ENCODE data around the gene FMO2. TPM values are rescaled to one million over a fixed set of nuclear protein-coding genes. Genes with fewer than 3 reads are reported as not detected.

Gene FMO2
- polyA plus RNA-seq, 2 donors = 50.5 to 95.4 TPM

GRCh38 chr1:171213559-171214454 is 28.7 kb downstream of the FMO2 start:
- 78 to 85% methylated on average over 12 of the region's 12 CpGs for WGBS, 2 donors
- Histone ChIP-seq H3K4me1 (ENCODE audit: control insufficient read depth in 2 of 2, insufficient read depth in 2 of 2, low read length in 1 of 2) (no peaks in the 10 kb centered on the region), H3K9me3 (ENCODE audit: control insufficient read depth in 2 of 2, insufficient read depth in 1 of 2, low read depth in 1 of 2, low read length in 1 of 2) (no peaks in the 10 kb centered on the region), H3K27me3 (ENCODE audit: control insufficient read depth in 1 of 2, insufficient read depth in 2 of 2, low read length in 2 of 2) (no peaks in the 10 kb centered on the region), H3K27ac (ENCODE audit: low read depth in 2 of 2, low read length in 1 of 2) (no peak overlapping the region), H3K36me3 (ENCODE audit: control insufficient read depth in 2 of 2, insufficient read depth in 2 of 2, low read length in 1 of 2) (no peaks in the 10 kb centered on the region), H3K4me3 (ENCODE audit: low read depth in 1 of 2, low read length in 2 of 2) (no peak overlapping the region)

GRCh38 chr1:171217658-171218443 is 32.8 kb downstream of the FMO2 start:
- H3K4me1 ChIP-seq (ENCODE audit: control insufficient read depth in 2 of 2, insufficient read depth in 2 of 2, low read length in 1 of 2) = peaks cover 0 to 2% of the 10 kb centered on the region in 2 donors
- H3K9me3 ChIP-seq (ENCODE audit: control insufficient read depth in 2 of 2, insufficient read depth in 1 of 2, low read depth in 1 of 2, low read length in 1 of 2) = no peaks in the 10 kb centered on the region
- H3K36me3 ChIP-seq (ENCODE audit: control insufficient read depth in 2 of 2, insufficient read depth in 2 of 2, low read length in 1 of 2) = no peaks in the 10 kb centered on the region
- 69 to 77% methylated on average over 9 of the region's 9 CpGs for WGBS, 2 donors
- no peak overlapping the region for H3K27ac ChIP-seq (ENCODE audit: low read depth in 2 of 2, low read length in 1 of 2)
- H3K27me3 ChIP-seq (ENCODE audit: control insufficient read depth in 1 of 2, insufficient read depth in 2 of 2, low read length in 2 of 2) = no peaks in the 10 kb centered on the region
- no peak overlapping the region for H3K4me3 ChIP-seq (ENCODE audit: low read depth in 1 of 2, low read length in 2 of 2)

- no peaks in the 10 kb centered on the region for H3K36me3 ChIP-seq (ENCODE audit: control insufficient read depth in 2 of 2, insufficient read depth in 2 of 2, low read length in 1 of 2)
- no peaks in the 10 kb centered on the region for H3K27me3 ChIP-seq (ENCODE audit: control insufficient read depth in 1 of 2, insufficient read depth in 2 of 2, low read length in 2 of 2)
- no peaks in the 10 kb centered on the region for H3K9me3 ChIP-seq (ENCODE audit: control insufficient read depth in 2 of 2, insufficient read depth in 1 of 2, low read depth in 1 of 2, low read length in 1 of 2)
- WGBS, 2 donors = 57 to 73% methylated on average over 1 of the region's 1 CpG
- H3K4me1 ChIP-seq (ENCODE audit: control insufficient read depth in 2 of 2, insufficient read depth in 2 of 2, low read length in 1 of 2) = peaks cover 0 to 4% of the 10 kb centered on the region in 2 donors
- H3K27ac ChIP-seq (ENCODE audit: low read depth in 2 of 2, low read length in 1 of 2) = no peak overlapping the region
- no peak overlapping the region for H3K4me3 ChIP-seq (ENCODE audit: low read depth in 1 of 2, low read length in 2 of 2)
Measured at GRCh38 chr1:171218661-171219060, 33.6 kb downstream of the FMO2 start.

GRCh38 chr1:171219346-171220080 is 34.4 kb downstream of the FMO2 start:
- 73 to 75% methylated on average over 2 of the region's 2 CpGs for WGBS, 2 donors
- no peak overlapping the region for H3K27ac ChIP-seq (ENCODE audit: low read depth in 2 of 2, low read length in 1 of 2)
- H3K4me3 ChIP-seq (ENCODE audit: low read depth in 1 of 2, low read length in 2 of 2) = no peak overlapping the region
- peaks cover 0 to 4% of the 10 kb centered on the region in 2 donors for H3K4me1 ChIP-seq (ENCODE audit: control insufficient read depth in 2 of 2, insufficient read depth in 2 of 2, low read length in 1 of 2)
- H3K9me3 ChIP-seq (ENCODE audit: control insufficient read depth in 2 of 2, insufficient read depth in 1 of 2, low read depth in 1 of 2, low read length in 1 of 2) = no peaks in the 10 kb centered on the region
- H3K36me3 ChIP-seq (ENCODE audit: control insufficient read depth in 2 of 2, insufficient read depth in 2 of 2, low read length in 1 of 2) = no peaks in the 10 kb centered on the region
- no peaks in the 10 kb centered on the region for H3K27me3 ChIP-seq (ENCODE audit: control insufficient read depth in 1 of 2, insufficient read depth in 2 of 2, low read length in 2 of 2)

- Histone ChIP-seq H3K4me1 (ENCODE audit: control insufficient read depth in 2 of 2, insufficient read depth in 2 of 2, low read length in 1 of 2) (peaks cover 0 to 4% of the 10 kb centered on the region in 2 donors), H3K4me3 (ENCODE audit: low read depth in 1 of 2, low read length in 2 of 2) (no peak overlapping the region), H3K36me3 (ENCODE audit: control insufficient read depth in 2 of 2, insufficient read depth in 2 of 2, low read length in 1 of 2) (no peaks in the 10 kb centered on the region), H3K9me3 (ENCODE audit: control insufficient read depth in 2 of 2, insufficient read depth in 1 of 2, low read depth in 1 of 2, low read length in 1 of 2) (no peaks in the 10 kb centered on the region), H3K27me3 (ENCODE audit: control insufficient read depth in 1 of 2, insufficient read depth in 2 of 2, low read length in 2 of 2) (no peaks in the 10 kb centered on the region), H3K27ac (ENCODE audit: low read depth in 2 of 2, low read length in 1 of 2) (no peak overlapping the region)
- 61 to 82% methylated on average over 2 of the region's 2 CpGs for WGBS, 2 donors
Measured at GRCh38 chr1:171220081-171220420, 35.0 kb downstream of the FMO2 start.

GRCh38 chr1:171220581-171221054 is 35.5 kb downstream of the FMO2 start:
- Histone ChIP-seq H3K36me3 (ENCODE audit: control insufficient read depth in 2 of 2, insufficient read depth in 2 of 2, low read length in 1 of 2) (no peaks in the 10 kb centered on the region), H3K9me3 (ENCODE audit: control insufficient read depth in 2 of 2, insufficient read depth in 1 of 2, low read depth in 1 of 2, low read length in 1 of 2) (no peaks in the 10 kb centered on the region), H3K27me3 (ENCODE audit: control insufficient read depth in 1 of 2, insufficient read depth in 2 of 2, low read length in 2 of 2) (no peaks in the 10 kb centered on the region), H3K27ac (ENCODE audit: low read depth in 2 of 2, low read length in 1 of 2) (no peak overlapping the region), H3K4me1 (ENCODE audit: control insufficient read depth in 2 of 2, insufficient read depth in 2 of 2, low read length in 1 of 2) (peaks cover 0 to 4% of the 10 kb centered on the region in 2 donors), H3K4me3 (ENCODE audit: low read depth in 1 of 2, low read length in 2 of 2) (no peak overlapping the region)
- 64 to 70% methylated on average over 11 of the region's 11 CpGs for WGBS, 2 donors

DNA sequence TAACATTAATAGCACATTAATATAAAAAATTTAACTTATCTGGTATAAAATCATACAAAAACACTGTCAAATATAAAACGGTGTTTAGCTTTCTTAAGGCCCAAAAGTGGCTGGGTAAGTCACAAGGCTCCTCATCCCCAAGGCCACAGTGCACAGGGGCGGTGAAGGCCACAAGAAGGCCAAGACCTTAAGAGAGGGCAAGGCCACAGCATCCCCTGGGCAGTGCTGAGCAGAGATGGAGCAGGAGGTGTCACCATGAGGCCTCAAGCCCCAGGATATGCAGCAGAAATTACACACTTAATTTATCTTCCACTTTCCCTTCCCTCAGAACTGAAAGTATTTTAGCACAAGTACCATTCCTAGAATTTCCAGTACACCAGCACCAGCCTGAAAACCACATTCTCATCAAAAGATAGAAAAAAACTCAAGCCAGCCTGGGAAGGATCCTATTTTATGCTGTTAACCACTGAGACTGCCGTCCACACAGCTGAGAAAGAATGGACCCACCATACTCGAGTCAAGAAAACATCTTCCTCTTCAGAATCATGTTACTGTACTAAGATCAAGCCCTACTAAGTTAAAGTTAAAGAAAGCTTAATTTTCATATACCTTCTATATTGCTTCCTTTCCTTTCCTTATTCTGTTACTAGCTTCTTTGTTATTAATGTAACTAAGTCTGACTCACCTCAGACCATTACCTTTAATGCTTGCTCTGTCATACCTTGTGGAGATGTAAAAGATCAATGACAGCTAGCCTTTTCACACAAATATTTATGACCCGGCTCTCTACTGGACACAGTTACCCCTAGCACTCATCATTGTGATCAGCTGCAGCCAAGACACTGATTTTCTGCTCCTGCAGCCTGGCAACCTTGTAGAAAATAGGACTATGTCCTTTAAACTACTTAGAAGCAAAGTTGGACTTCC is 36.8 kb downstream of the FMO2 start:
- Histone ChIP-seq H3K27ac (ENCODE audit: low read depth in 2 of 2, low read length in 1 of 2) (peak overlapping the region in 1 of 2 donors; percentile 71), H3K27me3 (ENCODE audit: control insufficient read depth in 1 of 2, insufficient read depth in 2 of 2, low read length in 2 of 2) (no peaks in the 10 kb centered on the region), H3K9me3 (ENCODE audit: control insufficient read depth in 2 of 2, insufficient read depth in 1 of 2, low read depth in 1 of 2, low read length in 1 of 2) (no peaks in the 10 kb centered on the region), H3K4me1 (ENCODE audit: control insufficient read depth in 2 of 2, insufficient read depth in 2 of 2, low read length in 1 of 2) (peaks cover 0 to 4% of the 10 kb centered on the region in 2 donors), H3K36me3 (ENCODE audit: control insufficient read depth in 2 of 2, insufficient read depth in 2 of 2, low read length in 1 of 2) (no peaks in the 10 kb centered on the region), H3K4me3 (ENCODE audit: low read depth in 1 of 2, low read length in 2 of 2) (no peak overlapping the region)
- 70 to 72% methylated on average over 5 of the region's 5 CpGs for WGBS, 2 donors

- H3K36me3 ChIP-seq (ENCODE audit: control insufficient read depth in 2 of 2, insufficient read depth in 2 of 2, low read length in 1 of 2) = no peaks in the 10 kb centered on the region
- H3K9me3 ChIP-seq (ENCODE audit: control insufficient read depth in 2 of 2, insufficient read depth in 1 of 2, low read depth in 1 of 2, low read length in 1 of 2) = no peaks in the 10 kb centered on the region
- 58 to 62% methylated on average over 5 of the region's 5 CpGs for WGBS, 2 donors
- no peak overlapping the region for H3K4me3 ChIP-seq (ENCODE audit: low read depth in 1 of 2, low read length in 2 of 2)
- peaks cover 0 to 4% of the 10 kb centered on the region in 2 donors for H3K4me1 ChIP-seq (ENCODE audit: control insufficient read depth in 2 of 2, insufficient read depth in 2 of 2, low read length in 1 of 2)
- no peaks in the 10 kb centered on the region for H3K27me3 ChIP-seq (ENCODE audit: control insufficient read depth in 1 of 2, insufficient read depth in 2 of 2, low read length in 2 of 2)
- no peak overlapping the region for H3K27ac ChIP-seq (ENCODE audit: low read depth in 2 of 2, low read length in 1 of 2)
Measured at GRCh38 chr1:171222936-171223335, 37.8 kb downstream of the FMO2 start.
